SK-N-SH (cell line): ENCODE measurements around the gene IFITM1. TPM values are rescaled to one million over a fixed set of nuclear protein-coding genes. Genes with fewer than 3 reads are reported as not detected.

Experiments used
- CTCF ChIA-PET: fragments of 300-600, 350-600 bp; formaldehyde crosslinking; extraction: SDS; loops from one replicate; lab custom pipeline; 2021; lab: Yijun Ruan, JAX
- POLR2A ChIA-PET: fragments of 350-600 bp; sonication (Branson Sonifier 250); formaldehyde crosslinking; extraction: SDS; loops from one replicate; lab custom pipeline; 2020; ENCODE audit warnings: antibody characterized with exemption, inconsistent platforms; lab: Yijun Ruan, JAX
- DNase-seq: peaks from one replicate; pipeline ENCODE4 v3.0.0; 2012
- H2AFZ ChIP-seq: fragments of 200-600 bp; sonication (generic); 2 replicates; pipeline ENCODE4 v1.8.1; 2016; ENCODE audit warnings: antibody characterized with exemption, mild to moderate bottlenecking, low read depth
- H3F3A ChIP-seq: fragments of 200-600 bp; sonication (generic); replicated peaks from 2 replicates; pipeline ENCODE3; 2016; ENCODE audit warnings: antibody characterized with exemption, mild to moderate bottlenecking; ENCODE audit not compliant: insufficient read depth
- H3K27ac ChIP-seq, 2 experiments: fragments of 200-500 bp in 1 of 2; fragments of 200-600 bp in 1 of 2; sonication (Bioruptor generic) in 1 of 2; sonication (generic), shearing (Covaris generic) in 1 of 2; 2 replicates each; pipeline versions ENCODE4 v1.5.1 to v1.6.1; 2014 to 2016; ENCODE audit warnings: low read depth in 2 of 2, inconsistent platforms in 1 of 2, low read length in 1 of 2, mild to moderate bottlenecking in 1 of 2, mixed read lengths in 1 of 2
- H3K27me3 ChIP-seq: fragments of 200-600 bp; sonication (generic), shearing (Covaris generic); 2 replicates; pipeline ENCODE4 v1.6.1; 2016; ENCODE audit warnings: mixed run types; ENCODE audit not compliant: insufficient read depth
- H3K36me3 ChIP-seq, 2 experiments: fragments of 200-500 bp in 1 of 2; fragments of 200-600 bp in 1 of 2; sonication (Bioruptor generic) in 1 of 2; sonication (generic) in 1 of 2; replicated peaks in 1 of 2; 2 replicates each; pipeline versions ENCODE3 to v1.5.1; 2014 to 2016; ENCODE audit warnings: low read length in 1 of 2, mild to moderate bottlenecking in 1 of 2; ENCODE audit not compliant: insufficient read depth in 2 of 2, control insufficient read depth in 1 of 2
- H3K4me1 ChIP-seq, 2 experiments: fragments of 200-500 bp in 1 of 2; fragments of 200-600 bp in 1 of 2; sonication (Bioruptor generic) in 1 of 2; sonication (generic), shearing (Covaris generic) in 1 of 2; 2 replicates each; pipeline versions ENCODE4 v1.5.1 to v1.6.1; 2014 to 2016; ENCODE audit warnings: low read depth in 1 of 2, low read length in 1 of 2, mixed run types in 1 of 2; ENCODE audit not compliant: insufficient read depth in 2 of 2, control insufficient read depth in 1 of 2
- H3K4me2 ChIP-seq: fragments of 200-600 bp; sonication (generic), shearing (Covaris generic); 2 replicates; pipeline ENCODE4 v1.6.1; 2017; ENCODE audit warnings: mixed run types
- H3K4me3 ChIP-seq, 2 experiments: fragments of 200-500 bp in 1 of 2; fragments of 200-600 bp in 1 of 2; sonication (Bioruptor generic) in 1 of 2; sonication (generic), shearing (Covaris generic) in 1 of 2; 2 replicates each; pipeline versions ENCODE4 v1.5.1 to v1.8.1; 2014 to 2016; ENCODE audit warnings: low read depth in 2 of 2, inconsistent platforms in 1 of 2, low read length in 1 of 2, mild to moderate bottlenecking in 1 of 2, mixed read lengths in 1 of 2, moderate library complexity in 1 of 2
- H3K79me2 ChIP-seq: fragments of 200-600 bp; sonication (generic); 2 replicates; pipeline ENCODE4 v1.8.1; 2017; ENCODE audit warnings: mild to moderate bottlenecking; ENCODE audit not compliant: insufficient read depth
- H3K9ac ChIP-seq: fragments of 200-600 bp; sonication (generic); 2 replicates; pipeline ENCODE4 v1.6.1; 2017; ENCODE audit warnings: mixed run types
- H3K9me2 ChIP-seq: fragments of 200-600 bp; sonication (generic); 2 replicates; pipeline ENCODE4 v1.6.1; 2017; ENCODE audit warnings: mixed run types
- H3K9me3 ChIP-seq: fragments of 200-600 bp; sonication (generic); 2 replicates; pipeline ENCODE4 v1.6.1; 2017; ENCODE audit warnings: mixed run types, mild to moderate bottlenecking, moderate library complexity
- H4K20me1 ChIP-seq: fragments of 200-600 bp; sonication (generic); 2 replicates; pipeline ENCODE4 v1.6.1; 2017; ENCODE audit warnings: mild to moderate bottlenecking, mixed run types; ENCODE audit not compliant: insufficient read depth
- EP300 ChIP-seq, 2 experiments: IDR thresholded peaks; 2 replicates each; pipeline versions ENCODE4 v1.4.0 to v1.6.1; 2012; ENCODE audit warnings: borderline replicate concordance in 1 of 2, low read depth in 1 of 2, low read length in 1 of 2
- EZH2phosphoT487 ChIP-seq: fragments of 200-600 bp; sonication (generic); IDR thresholded peaks from 2 replicates; pipeline ENCODE4 v1.6.1; 2017; ENCODE audit warnings: low read depth, mixed run types, mild to moderate bottlenecking, antibody characterized with exemption, moderate library complexity, borderline replicate concordance
- FOXJ3 ChIP-seq: sonication (generic); formaldehyde crosslinking; IDR thresholded peaks from 2 replicates; pipeline ENCODE4 v1.5.1; 2020; ENCODE audit warnings: mild to moderate bottlenecking, missing genetic modification reagents
- FOXM1 ChIP-seq: IDR thresholded peaks from 2 replicates; pipeline ENCODE4 v1.4.0; 2012; ENCODE audit warnings: low read depth, mild to moderate bottlenecking
- GABPA ChIP-seq: IDR thresholded peaks from 2 replicates; pipeline ENCODE4 v1.4.0; 2012; ENCODE audit warnings: low read depth, mild to moderate bottlenecking
- GATA2 ChIP-seq: sonication (generic); formaldehyde crosslinking; IDR thresholded peaks from 2 replicates; pipeline ENCODE4 v1.5.0; 2020; ENCODE audit warnings: mild to moderate bottlenecking, missing genetic modification reagents
- IRF3 ChIP-seq: fragments of 150-350 bp; IDR thresholded peaks from 2 replicates; pipeline ENCODE4 v1.6.1; 2016; ENCODE audit warnings: mild to moderate bottlenecking, low read depth, low read length
- JUND ChIP-seq: IDR thresholded peaks from 2 replicates; pipeline ENCODE4 v1.4.0; 2012
- MAX ChIP-seq: IDR thresholded peaks from 2 replicates; pipeline ENCODE4 v1.4.0; 2012; ENCODE audit warnings: low read depth
- POLR2AphosphoS5 ChIP-seq: IDR thresholded peaks from 2 replicates; pipeline ENCODE4 v1.6.1; 2012; ENCODE audit warnings: low read depth, low read length
- RAD21 ChIP-seq: IDR thresholded peaks from 2 replicates; pipeline ENCODE4 v1.6.1; 2012; ENCODE audit warnings: mild to moderate bottlenecking, low read length
- RFX5 ChIP-seq: IDR thresholded peaks from 2 replicates; pipeline ENCODE4 v1.6.1; 2012; ENCODE audit warnings: mild to moderate bottlenecking, improper control_type of control experiment, low read length
- TCF12 ChIP-seq: IDR thresholded peaks from 2 replicates; pipeline ENCODE4 v1.4.0; 2012
- TEAD4 ChIP-seq: IDR thresholded peaks from 2 replicates; pipeline ENCODE4 v1.4.0; 2012; ENCODE audit warnings: mild to moderate bottlenecking, borderline replicate concordance; ENCODE audit not compliant: insufficient read depth
- USF1 ChIP-seq: IDR thresholded peaks from 2 replicates; pipeline ENCODE4 v1.4.0; 2012; ENCODE audit warnings: low read depth, borderline replicate concordance
- USF2 ChIP-seq: fragments of 150-350 bp; IDR thresholded peaks from 2 replicates; pipeline ENCODE4 v1.6.1; 2017; ENCODE audit warnings: antibody characterized with exemption, low read length, low read depth, borderline replicate concordance
- WGBS: methylation state at CpG from one replicate; pipeline ENCODE4 v1.1.6; 2017; ENCODE audit warnings: low lambda C conversion rate; 5-methylcytosine and 5-hydroxymethylcytosine counted together
- polyA plus RNA-seq, 3 experiments: library from polyadenylated mRNA; depleted of rRNA; stranded (reverse); fragments of >200 nt; gene quantifications; 2 replicates each; pipeline ENCODE4 v1.2.3, GENCODE V29; 2012

Gene IFITM1
- polyA plus RNA-seq, 1 of the 3 experiments (the other 2 are of a cell fraction) = 19.4 TPM

GRCh38 chr11:287821-288477 is 25.9 kb upstream of the IFITM1 start:
- Histone ChIP-seq H3K4me1 (peaks cover 0 to 9% of the 10 kb centered on the region in 2 experiments; a peak in 1 of 4 replicates), H3K9me3 (no peaks in the 10 kb centered on the region), H3K4me3 (peak overlapping the region; percentile 63 to 75), H3K79me2 (no peaks in the 10 kb centered on the region), H4K20me1 (no peaks in the 10 kb centered on the region), H3K4me2 (peak overlapping the region; percentile 88), H3K27ac (no peak overlapping the region), H3K9ac (no peak overlapping the region), H2AFZ (peak overlapping the region; percentile 90; the same call in 1 of the 2 replicates), H3F3A (no peaks in the 10 kb centered on the region), H3K36me3 (no peaks in the 10 kb centered on the region), H3K9me2 (no peaks in the 10 kb centered on the region), H3K27me3 (no peaks in the 10 kb centered on the region)
- ChIA-PET CTCF (interaction anchor here (1.2 to 2.1 kb wide), 4 partner anchors 8 to 37 kb away, joined by 3 to 6 read pairs (median 5); no protein-coding TSS in a partner anchor), POLR2A (interaction anchor here (0.8 kb wide), 1 partner anchor 8 kb away, joined by 3 read pairs; no protein-coding TSS in a partner anchor)
- DNase-seq = peak; percentile 56
- no peak for TF ChIP-seq IRF3
- no peak for TF ChIP-seq GABPA
- no peak for TF ChIP-seq EZH2phosphoT487
- no peak for TF ChIP-seq FOXM1
- TF ChIP-seq TEAD4 = no peak
- TF ChIP-seq RAD21 = no peak
- no peak for TF ChIP-seq EP300 (IDR thresholded peaks at IDR 0.05; ENCODE audit: borderline replicate concordance in 1 of 2, low read depth in 1 of 2, low read length in 1 of 2)
- TF ChIP-seq TCF12 = no peak
- TF ChIP-seq GATA2 (CRISPR knock-in tag) = no peak
- no peak for TF ChIP-seq MAX
- no peak for TF ChIP-seq RFX5
- no peak for TF ChIP-seq POLR2AphosphoS5
- TF ChIP-seq FOXJ3 (CRISPR knock-in tag) = no peak
- TF ChIP-seq USF2 = no peak
- no peak for TF ChIP-seq USF1
- no peak for TF ChIP-seq JUND
- 48% methylated on average over 31 of the region's 41 CpGs for WGBS
